Fibroblast of skin of right biceps (primary cell): Measurements from ENCODE around the gene ST3GAL5.

Experiments used
- DNase-seq: peaks from one replicate; pipeline ENCODE4 v3.0.0-alpha.2; 2013

The ST3GAL5 gene

DNA sequence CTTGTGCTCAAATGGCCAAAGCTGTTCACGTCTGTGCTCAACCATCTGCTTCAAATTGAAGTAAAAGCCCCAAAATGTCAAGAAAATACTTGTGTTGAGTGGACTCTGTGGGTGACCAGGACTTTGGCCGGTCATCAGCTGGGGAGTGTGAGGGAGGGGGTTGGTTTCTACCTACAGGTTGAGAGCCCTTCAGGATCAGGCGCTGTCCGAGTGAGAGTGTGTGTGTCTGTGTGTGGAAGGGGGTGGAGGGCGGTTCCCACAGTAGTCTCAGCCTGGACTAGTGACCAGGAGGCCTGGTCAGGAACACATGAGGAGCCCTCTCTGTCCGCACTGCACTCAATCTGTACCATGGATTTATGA lies 100.8 kb downstream of the ST3GAL5 start:
- DNase-seq, result no peak

DNA sequence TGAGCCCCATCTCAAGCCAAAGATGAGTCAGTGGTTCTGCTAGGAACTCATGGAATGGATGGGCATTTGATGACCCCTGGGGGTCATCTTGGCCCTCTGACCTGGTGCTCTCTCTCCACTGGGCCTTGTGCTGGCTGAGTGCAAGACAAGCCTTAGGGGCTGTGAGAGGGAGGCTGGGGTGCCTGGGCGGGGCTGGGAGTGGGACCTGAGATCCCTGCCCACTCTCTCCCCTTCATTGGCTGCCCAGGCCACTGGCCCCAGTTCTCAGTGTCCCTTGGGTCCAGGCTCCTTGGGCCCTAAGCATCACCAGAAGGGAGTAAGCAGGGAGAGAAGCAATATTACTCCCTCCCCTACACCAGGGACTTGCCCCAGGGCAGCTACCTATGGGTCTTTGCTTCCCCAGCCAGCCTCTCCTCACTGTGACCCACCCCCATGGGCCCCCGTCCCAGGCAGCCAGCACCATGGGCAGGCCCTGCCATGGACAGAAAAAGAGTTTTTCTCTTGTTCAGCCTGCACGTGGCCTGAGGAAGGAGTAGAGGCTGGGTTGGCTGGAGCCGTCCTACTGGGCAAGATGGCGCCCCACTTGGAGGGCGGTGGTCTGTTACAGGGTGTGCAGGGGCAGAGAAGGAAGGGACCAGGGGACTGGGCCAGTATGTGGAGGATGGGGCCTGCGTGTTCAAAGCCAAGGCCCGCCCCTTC lies 101.4 kb downstream of the ST3GAL5 start:
- no peak for DNase-seq
